CD4-positive, alpha-beta T cell treated with Interferon gamma for 1 hour (primary cell): Measurements from ENCODE around the gene GPT2.

Experiments
- DNase-seq: peaks from one replicate; pipeline ENCODE4 v3.0.0-alpha.2; 2020

GPT2 gene

DNA sequence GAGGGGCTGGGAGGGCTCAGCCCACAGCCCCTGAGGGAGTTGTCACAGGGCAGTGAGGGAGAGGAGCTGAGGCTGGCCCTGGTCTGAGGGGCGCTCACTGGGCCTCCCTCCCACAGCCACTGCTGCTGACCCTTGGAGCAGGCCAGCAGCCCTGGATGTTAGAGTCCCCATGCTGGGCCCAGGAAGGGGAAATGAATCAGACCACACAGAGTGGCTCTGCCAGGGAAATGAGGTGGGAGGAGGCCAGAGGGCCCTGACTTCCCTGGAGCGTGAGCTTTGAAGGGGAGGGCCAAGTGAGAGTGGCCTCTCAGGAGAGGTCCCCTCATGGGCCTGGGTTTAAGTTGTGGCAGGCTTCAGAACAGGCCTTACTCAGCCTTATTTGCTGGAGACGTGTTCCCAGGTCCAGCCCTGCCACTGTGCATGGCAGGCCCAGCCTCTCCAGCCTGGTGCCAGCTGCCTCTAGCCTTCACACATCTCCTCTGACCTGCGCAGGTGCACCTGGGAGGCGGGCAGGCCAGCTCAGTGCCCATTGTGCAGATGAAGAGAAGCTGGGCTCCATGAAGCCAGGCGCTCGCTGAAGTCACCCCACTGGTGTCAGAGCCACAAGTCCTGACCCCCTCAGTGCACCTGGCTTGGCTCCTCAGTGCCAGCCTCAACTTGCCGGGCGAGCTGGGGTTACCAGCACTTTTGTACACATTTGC lies 15.4 kb downstream of the GPT2 start:
- DNase-seq, result no peak

DNA sequence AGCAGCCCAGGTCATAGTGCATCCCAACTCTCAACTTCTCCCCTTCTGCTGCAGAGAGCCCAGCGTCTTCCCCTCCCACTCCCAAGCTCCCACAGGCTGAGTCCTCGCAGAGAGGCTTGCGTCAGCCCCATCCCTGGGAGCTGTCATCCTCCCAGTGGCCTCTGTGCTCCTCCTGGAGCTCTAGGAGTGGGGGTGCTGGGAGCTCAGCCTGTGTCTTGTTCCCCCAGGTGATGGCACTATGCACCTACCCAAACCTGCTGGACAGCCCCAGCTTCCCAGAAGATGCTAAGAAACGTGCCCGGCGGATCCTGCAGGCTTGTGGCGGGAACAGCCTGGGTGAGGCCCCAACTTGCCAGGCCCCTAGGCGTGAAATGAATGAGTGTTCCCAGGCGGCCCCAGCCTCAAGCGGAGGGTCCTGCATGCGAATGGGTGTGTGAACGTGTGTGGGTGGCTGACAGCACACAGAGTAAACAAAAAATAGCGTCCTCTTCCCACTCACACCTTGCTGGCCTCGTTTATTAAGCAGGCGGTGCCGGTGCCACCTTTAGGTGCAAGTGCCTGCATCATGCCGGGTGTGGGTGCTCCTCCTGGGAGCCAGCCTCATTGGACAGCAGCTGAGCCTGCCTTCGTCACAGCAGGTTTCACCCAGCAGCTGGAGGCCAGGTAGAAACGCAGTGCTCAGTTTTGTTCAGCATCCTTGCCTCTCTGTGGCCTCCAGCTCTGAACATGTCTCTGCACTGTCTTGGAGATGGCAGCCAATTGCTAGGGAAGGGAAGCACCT lies 16.5 kb downstream of the GPT2 start:
- no peak for DNase-seq

DNA sequence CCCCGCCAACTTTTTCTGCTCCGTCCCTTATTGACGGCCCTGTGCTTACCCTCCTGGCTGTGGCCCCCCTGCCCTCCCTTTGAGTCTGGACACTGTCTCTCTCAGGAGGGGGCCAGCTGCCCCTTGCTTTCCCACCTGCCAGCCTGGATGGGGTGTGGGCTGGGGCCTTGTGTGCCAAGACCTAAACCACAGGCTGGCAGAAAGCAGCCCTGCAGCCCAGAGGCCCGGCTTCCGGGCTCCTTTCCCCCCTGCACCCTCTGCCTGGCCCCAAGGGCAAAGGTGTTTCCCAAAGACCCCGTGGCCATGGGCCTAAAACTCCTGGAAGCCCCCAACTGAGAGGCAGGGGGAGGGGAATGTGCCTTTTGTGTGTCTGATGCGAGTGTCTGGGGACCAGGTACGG lies 17.5 kb downstream of the GPT2 start:
- no peak for DNase-seq

DNA sequence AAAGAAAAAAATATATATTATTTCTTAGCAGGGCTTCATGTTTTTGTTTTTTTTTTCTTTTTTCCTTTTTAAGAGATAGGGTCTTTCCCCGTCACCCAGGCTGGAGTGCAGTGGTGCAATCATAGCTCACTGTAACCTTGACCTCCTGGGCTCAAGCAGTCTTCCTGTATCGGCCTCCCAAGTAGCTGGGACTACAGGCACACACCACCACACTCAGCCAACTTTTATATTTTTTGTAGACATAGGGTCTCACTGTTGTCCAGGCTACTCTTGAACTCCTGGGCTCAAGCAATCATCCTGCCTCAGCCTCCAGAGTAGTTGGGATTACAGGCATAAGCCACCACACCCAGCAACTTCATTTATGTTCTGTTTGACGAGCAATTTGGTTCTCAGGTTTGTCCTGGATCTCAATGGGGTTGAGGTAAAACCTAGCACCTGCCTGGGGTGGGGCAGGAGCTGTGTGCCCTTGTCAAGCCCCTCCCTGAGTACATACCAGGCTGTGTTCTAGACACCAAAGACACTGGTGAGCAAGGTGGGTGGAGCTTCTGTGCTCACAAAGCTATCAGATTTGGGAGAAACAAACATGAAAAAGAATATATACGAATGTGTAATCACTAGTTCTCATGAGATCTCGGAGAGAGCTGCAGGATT lies 19.2 kb downstream of the GPT2 start:
- no peak for DNase-seq

DNA sequence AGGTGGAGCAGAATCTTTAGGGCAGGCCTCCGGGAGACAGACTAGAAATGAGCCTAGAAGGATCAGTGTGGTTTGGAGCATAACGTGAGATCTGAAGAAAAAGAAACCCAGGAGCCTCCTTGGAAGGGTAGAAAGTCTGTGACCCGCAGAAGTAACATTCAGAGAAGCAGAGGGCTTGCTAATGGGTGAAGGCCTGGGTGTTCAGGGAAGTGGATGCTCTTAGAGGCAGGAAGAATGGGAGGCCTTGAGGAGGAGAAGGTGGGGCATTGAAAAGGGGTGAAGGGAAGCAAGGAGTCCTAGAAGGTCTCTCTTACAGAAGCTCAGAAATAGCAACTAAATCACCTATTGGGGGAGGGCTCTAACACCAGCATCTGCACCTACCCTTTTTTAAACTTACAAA lies 20.3 kb downstream of the GPT2 start:
- no peak for DNase-seq

DNA sequence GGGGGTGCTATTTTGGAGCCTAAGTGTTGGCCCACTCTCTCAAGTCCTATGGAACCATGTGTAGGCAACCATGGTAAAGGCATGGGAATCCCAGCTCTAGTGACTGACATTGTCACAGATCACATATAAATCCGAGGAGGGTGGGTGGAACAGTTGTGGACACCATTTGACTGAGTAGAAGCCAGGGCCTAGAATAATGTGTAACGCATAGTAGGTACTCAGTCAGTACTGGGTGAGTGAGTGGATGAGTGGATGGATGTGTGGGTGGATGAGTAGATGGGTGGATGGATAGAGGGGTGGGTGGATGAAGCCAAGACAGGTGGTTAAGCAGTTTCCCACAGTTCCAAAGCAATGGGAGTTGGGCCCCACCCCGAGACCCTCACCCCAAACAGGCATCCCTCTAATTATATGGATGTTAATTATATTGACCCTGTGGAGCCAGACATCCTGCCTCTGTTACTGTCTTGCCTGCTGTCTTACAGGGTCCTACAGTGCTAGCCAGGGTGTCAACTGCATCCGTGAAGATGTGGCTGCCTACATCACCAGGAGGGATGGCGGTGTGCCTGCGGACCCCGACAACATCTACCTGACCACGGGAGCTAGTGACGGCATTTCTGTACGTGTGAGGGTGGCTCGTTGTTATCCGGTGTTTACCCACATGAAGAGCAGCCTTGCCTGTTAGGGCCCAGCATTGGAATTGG lies 22.3 kb downstream of the GPT2 start:
- no peak for DNase-seq

DNA sequence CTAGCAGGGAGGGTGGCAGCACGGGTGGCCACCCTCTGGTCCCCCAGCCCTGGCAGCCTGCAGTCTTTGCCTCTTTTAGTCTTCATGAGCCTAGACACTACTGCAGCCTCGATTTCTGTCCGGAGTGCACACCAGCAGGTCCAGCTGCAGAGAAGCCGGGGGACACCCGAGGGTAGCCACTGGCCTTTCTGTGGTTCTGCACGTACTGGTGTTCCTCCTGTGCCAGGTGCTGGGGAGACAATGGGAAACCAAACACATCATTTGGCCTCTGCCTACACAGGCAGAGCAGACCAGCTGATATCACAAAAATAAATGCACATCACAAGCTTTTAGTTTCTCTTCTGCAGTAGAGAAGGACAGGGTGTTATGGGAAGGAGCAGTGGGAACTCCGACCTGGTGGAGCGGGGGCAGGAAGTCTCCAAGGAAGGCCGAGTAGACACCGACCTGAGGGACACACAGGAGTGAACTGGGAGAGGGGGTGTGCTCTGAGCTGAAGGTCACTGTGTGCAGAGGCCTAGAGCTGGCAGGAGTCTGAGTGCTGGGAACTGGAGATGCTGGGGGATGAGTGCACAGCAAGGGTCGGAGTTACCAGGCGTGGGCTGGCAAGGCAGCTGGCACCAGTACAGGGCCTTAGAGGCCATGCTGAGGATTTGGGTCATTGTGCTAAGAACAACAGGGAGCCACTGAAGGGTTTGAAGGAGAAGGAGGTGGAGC lies 23.1 kb downstream of the GPT2 start:
- DNase-seq, result no peak

DNA sequence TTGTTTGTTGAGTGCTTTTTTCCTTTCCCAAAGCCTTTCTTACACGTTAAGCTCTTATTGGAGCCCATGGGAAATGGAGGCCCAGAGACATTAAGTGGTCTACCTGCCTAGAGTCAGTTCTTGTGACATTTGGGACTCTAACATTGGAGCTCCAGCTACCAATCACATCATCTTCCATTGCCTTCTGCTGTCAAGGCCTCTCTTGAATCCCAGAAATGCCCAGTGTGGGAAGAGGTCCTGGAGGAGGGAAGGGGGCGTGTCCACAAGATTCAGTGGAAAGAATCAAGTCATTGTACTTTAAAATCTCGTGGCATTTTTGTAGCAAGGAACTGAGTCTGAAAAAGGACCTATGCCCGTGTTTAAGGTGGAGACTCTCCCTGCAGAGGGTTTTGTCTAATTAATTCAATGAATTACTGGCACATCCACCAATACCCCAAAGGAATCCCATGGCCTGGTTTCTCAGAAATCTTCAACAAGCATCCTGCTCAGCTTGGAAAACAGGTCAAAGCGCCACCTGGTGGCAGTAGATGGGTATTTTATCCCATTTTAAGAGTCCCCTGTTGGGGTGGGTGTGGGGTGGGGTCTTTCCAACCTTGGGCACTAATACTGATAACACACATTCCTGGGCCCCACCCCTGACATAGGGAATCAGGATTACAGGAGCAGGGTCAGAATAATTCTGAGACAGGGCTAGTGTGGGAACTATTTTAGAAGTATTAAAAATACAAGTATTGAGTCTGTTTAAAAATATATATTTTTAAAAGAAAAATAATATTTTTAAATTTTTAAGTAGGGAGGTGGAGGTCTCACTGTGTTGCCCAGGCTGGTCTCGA lies 24.6 kb downstream of the GPT2 start:
- peak; percentile 34 for DNase-seq

DNA sequence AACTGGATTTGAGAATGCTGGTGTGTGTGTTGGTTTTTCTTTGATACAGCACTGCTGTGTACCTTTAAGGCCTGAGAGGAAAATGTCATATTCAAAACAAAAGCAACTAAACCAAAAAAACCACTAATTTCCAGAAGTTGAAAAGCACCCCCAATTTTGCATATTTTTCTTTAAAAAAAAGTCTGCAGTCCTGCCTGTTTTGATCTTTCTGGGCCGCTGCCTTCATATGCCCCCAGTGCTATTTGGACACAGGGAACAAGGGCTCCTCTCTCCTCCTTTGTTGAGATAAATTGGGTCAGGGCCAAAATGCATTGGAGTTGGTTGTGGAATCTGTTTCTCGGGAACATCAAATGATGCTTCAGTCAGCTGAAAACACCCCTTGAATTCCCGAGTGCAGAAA lies 26.9 kb downstream of the GPT2 start:
- no peak for DNase-seq

DNA sequence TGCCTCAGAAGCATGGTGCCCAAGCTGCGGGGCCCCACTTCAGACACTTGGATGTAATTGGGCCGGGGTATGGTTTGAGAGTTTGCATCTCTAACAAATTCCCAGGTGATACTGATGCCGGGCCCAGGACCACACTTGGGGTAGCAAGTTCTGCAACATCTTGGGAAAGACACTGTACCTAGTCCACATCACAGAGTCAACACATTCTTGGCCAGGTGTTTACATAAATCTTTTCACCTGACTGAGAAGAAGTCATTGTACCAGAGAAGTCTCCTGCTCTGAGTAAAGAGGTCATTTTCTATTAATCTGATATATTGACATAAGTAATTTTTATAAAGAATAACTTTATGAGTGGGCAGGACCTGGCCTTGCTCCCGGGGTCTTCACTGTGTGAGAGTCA lies 27.5 kb downstream of the GPT2 start:
- no peak for DNase-seq

DNA sequence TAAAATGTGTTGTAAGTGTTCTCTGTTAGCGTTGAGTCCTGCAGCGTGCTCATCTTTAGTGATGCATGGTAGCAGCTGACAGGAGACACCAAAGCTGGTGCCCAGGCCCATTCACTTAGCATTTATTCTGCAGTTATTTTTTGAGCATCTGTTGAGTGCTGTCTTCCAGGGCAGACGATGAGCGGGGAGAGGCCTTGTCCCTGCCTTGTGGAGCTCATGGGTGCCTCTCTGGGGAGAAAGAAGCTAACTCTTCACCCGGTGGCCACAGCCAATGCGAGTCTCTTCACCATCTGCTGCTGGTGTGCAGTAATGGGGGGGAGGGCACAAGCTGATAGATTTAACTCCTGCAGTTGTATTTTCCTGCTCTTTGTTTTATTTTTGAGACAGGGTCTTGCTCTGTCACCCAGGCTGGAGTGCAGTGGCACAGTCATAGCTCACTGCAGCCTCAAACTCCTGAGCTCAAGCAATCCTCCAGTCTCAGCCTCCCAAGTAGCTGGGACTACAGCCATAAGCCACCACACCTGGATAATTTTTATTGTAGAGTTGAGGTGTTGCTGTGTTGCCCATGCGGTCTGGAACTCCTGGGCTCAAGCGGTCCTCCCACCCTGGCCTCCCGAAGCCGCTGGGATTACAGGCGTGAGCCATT lies 30.5 kb downstream of the GPT2 start:
- DNase-seq, result no peak

DNA sequence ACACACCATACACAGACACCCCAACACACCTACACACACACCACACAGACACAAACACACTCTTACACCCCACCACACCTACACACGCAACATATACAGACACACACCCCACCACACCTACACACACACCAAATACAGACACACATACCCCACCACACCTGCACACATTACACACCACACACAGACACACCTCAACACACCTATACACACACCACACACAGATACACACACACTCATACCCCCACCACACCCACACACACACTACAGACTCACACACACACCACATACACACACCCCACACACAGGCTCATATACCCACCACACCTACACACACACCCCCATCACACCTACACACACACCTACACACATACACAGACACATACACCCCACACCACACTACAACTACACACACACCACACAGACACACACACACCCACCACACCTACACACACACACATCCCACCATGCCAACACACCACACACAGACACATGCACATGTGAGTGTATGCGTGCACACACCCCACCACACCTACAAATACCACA lies 31.4 kb downstream of the GPT2 start:
- no peak for DNase-seq

DNA sequence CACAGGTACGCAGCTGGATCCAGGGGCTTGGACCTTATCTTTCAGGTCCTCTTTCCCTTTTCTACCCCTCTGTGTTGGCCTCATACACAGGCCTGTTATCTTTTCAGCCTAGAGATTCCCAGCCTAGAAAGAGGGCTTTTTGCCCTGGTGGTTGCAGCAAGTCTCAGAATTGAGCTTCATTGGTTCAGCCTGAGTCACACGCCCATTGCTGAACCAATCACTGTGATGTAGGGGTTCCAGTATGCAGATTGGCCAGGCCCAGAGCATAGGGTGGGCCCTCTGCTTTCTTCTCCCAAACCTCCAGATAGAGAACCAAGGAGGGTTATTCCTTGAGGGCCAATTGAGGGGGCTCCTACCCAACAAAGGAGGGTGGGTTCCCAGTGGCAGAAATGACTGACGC lies 32.8 kb downstream of the GPT2 start:
- DNase-seq, result no peak

DNA sequence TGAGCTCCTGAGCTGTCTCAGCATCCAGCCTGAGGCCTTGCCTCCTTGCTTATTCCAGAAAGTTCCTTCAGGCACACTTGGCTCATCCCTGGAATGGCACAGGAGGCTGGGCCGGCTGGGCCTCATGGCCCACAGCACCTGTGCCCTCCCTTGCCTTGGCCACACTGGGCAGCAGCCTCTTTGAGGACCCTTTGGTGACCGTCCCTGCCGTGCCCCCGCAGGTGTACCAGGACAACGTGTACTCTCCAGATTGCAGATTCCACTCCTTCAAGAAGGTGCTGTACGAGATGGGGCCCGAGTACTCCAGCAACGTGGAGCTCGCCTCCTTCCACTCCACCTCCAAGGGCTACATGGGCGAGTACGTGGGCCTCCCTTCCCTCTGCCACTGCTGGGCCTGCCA lies 34.2 kb downstream of the GPT2 start:
- no peak for DNase-seq

DNA sequence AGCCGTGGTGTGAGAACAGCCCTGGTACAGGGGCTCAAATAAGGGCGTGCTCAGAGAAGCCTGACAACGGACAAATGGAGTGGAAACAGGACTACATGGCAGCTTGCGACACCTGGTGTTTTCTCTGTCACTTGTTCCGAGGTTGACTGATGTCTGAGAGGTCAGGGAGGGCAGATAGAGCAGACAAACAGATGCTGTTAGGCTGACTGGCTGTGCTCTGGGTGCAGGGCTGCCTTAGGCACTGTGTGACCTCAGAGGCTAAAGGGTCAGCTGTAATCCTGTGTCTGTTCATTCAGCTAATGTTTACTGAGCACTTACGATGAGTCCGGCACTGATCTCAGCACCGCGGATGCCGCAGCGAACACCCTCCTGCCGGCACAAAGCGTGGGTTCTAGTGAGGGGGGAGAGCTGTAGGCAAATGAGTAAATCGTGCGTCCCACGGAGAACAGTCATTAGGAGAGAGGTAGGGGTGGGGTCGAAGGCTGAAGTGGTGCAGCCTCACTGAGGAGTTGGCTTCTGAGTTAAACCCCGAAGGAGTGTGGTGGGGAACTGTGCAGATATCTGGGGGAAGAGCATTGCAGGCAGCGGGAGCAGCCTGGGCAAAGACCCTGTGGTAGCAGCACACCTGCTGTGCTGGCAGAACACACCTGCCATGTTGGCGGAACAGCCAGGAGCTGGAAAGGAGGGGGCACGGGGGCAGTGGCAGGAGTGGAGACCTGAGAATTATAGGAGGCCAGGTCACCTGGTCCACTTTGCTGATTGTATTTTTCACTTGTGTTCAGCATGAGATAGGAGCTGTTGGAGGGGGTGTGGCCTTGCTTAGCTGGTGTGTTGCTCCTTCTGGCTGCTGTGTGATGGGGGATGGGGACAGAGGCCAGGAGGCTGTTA lies 35.0 kb downstream of the GPT2 start:
- peak; percentile 23 for DNase-seq

DNA sequence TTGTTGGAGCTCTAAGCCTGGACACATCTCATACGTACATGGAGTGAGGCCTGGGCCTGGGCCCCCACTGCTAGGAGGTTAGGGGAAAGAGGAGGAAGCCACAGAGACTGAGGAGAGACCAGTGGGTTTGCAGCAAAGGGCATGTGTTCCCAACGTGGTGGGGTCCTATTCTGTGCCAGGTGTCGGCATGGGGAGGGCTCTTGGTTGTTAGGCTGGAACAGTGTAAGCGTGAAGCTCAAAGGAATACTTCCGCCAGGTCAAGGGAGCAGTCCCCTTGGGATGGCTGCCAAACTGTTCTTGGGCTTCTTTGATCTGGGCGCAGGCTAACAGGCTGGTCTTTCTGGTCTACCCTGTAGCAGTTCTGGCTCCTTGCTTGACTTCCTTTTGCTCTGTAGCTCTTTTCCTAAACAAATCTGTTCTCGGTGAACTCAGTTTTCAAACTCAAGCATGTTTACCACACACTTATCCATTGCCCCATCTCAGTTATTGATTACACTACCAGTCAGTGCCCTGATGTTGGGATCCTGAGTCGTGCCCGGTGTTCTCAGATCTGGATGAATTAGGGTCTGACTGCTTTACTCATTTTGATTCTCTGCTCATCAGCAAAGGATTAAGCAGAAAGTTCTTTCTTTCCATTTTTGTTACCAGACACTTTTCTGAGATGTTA lies 36.4 kb downstream of the GPT2 start:
- no peak for DNase-seq

DNA sequence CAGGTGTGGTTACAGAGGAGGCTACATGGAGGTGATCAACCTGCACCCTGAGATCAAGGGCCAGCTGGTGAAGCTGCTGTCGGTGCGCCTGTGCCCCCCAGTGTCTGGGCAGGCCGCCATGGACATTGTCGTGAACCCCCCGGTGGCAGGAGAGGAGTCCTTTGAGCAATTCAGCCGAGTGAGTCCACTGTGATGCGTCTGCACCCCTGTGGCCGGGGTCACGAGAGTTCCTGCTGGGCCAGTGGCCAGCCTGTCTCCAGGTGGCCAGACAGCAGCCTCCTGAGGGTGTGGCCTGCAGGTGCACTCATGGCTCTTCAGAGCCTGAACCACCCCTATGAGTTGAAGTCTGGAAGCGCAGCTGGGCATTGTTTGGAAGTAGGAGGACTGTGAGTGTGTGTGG lies 38.1 kb downstream of the GPT2 start:
- no peak for DNase-seq

DNA sequence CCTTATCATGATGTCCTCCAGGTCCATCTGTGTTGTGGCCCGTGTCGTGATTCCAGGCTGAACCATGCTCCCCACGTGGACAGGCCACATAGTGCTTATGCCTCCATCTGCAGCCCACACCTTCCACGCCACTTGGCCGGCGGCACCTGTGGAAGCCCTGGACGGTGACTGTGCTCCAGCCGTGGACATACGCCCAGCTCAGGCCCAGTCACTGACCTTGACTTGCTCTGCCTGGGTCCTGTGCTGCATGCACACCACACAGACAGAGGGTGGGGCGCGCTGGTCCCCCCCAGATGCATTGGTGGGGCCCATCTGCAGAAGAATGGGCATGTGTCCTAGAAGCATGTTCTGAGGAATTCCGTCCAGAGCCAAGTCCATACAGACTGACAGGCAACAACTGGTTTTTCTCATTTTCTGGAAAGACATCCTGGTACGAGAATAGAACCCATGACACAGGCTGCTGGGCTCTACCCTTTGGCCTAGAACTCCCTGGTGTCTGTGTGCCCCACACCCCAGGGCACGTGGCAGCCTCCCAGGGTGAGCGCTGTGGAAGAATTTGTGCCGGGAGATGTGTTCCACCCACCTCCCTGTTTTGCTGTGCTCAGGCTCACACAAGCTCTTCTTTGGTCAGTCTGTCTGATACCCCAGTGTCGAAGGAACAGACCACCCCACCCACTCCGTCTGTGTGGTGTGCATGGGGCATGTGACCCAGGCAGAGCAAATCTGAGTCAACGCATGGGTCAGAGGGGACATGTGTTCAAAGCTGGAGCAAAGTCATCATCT lies 39.5 kb downstream of the GPT2 start:
- DNase-seq, result no peak

DNA sequence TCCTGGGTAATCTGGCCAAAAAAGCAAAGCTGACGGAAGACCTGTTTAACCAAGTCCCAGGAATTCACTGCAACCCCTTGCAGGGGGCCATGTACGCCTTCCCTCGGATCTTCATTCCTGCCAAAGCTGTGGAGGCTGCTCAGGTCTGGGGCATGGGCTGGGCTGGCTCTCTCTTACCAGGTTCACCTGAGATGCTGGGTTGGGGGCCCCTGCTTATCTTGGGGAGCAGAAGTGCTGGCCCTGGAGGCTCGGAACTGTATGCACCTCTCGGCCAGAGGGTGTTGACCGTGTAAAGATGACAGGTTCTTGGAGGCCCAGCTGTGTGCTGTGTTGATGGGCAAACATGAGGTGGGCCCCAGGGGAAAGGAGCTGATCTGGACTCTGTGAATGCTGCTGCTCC lies 40.2 kb downstream of the GPT2 start:
- no peak for DNase-seq
